ENCODE data around the gene UNC45A. TPM values are rescaled to one million over a fixed set of nuclear protein-coding genes. Genes with fewer than 3 reads are reported as not detected.

Gene UNC45A
- total RNA-seq, 4 donors from 2014 or later: 42.8 to 89.5 (median 65.4) TPM

DNA sequence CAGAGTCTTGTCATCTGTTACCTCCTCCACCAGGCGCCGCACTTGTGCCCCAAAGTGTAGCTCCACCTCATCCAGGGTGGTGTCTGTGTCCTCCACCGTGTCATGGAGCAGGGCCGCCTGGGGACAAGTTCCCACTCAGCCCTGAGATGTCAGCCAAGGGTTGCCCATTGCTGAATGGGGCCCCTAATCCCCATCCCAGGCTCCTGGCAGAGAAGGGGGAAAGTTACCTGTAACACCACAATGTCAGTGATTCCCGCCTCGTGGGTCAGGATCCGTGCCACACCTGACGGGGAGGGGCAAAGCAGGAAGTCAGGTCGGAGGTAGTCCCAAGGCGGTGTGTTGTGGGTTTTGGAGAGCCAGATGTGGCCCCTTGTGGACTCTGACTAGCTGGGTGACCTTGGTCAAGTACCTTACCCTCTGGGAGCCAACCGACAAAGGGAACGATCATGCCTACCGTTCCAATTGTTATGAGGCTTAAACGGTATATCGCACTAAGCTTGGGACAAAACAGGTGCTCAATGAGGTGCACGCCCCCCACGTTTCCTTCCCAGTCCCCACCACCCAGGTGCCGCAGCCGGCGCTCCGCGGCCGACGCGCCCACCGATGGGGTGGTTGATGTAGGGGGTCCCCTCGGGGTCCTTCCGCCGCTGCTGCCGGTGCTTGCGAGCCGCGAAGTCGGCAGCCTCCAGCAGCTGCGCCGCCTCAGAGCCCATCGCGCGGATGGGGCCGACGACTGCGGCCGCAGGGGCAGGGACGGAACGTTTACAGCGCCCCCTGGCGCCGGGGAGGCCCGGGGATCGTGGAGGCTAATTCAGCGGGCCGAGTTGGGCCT lies 3.0 kb upstream of the UNC45A start, which contains the start of gene HDDC3:
TSS of gene HDDC3 (minus strand) at position 722 of the 832 bp plus-strand sequence. CDS start at position 713, 9 bp downstream.
- DNase-seq: peak; percentile 85 to 91
- Histone ChIP-seq H3K27ac (peak within 1 kb of the TSS; percentile 85 to 89), H3K4me3 (peak within 1 kb of the TSS; percentile 72 to 76), H3K9me3 (no peaks in the 10 kb centered on the region), H3K4me1 (peaks cover 0 to 12% of the 10 kb centered on the region in 2 donors), H3K27me3 (no peaks in the 10 kb centered on the region), H3K36me3 (no peaks in the 10 kb centered on the region)
- TF ChIP-seq CTCF (IDR thresholded peaks at IDR 0.05) (peak; percentile 87 to 96 (median 92)), POLR2A (IDR thresholded peaks at IDR 0.05) (peak in 1 of 2 donors; percentile 57)
- intact Hi-C loops (cut with DNase I; ENCODE audit: low total_unique reads): no loop called here

GRCh38 chr15:90932660-90932991 lies 2.5 kb upstream of the UNC45A start:
- H3K27ac ChIP-seq: peak overlapping the region; percentile 85 to 89
- TF ChIP-seq POLR2A (IDR thresholded peaks at IDR 0.05) (no peak), CTCF (IDR thresholded peaks at IDR 0.05) (peak in 1 of 4 experiments; percentile 5)
- intact Hi-C loops (cut with DNase I; ENCODE audit: low total_unique reads): no loop called here
- DNase-seq: no peak
- no peaks in the 10 kb centered on the region for H3K27me3 ChIP-seq
- no peaks in the 10 kb centered on the region for H3K9me3 ChIP-seq
- no peaks in the 10 kb centered on the region for H3K36me3 ChIP-seq
- peaks cover 0 to 12% of the 10 kb centered on the region in 2 donors for H3K4me1 ChIP-seq
- H3K4me3 ChIP-seq: peak overlapping the region; percentile 72 to 76

GRCh38 chr15:90933301-90933700 lies 1.8 kb upstream of the UNC45A start:
- Histone ChIP-seq H3K9me3 (no peaks in the 10 kb centered on the region), H3K4me1 (peaks cover 0 to 17% of the 10 kb centered on the region in 2 donors), H3K27me3 (no peaks in the 10 kb centered on the region), H3K36me3 (no peaks in the 10 kb centered on the region), H3K4me3 (no peak overlapping the region), H3K27ac (no peak overlapping the region)
- no peak for DNase-seq
- intact Hi-C loops (cut with DNase I; ENCODE audit: low total_unique reads): no loop called here
- TF ChIP-seq POLR2A (IDR thresholded peaks at IDR 0.05) (no peak), CTCF (IDR thresholded peaks at IDR 0.05) (no peak)

- Histone ChIP-seq H3K4me3 (peak overlapping the region; percentile 60 to 73), H3K9me3 (no peaks in the 10 kb centered on the region), H3K27ac (peak overlapping the region; percentile 79 to 85), H3K36me3 (no peaks in the 10 kb centered on the region), H3K27me3 (no peaks in the 10 kb centered on the region), H3K4me1 (peaks cover 0 to 17% of the 10 kb centered on the region in 2 donors)
- DNase-seq: peak; percentile 82 to 83
- intact Hi-C loops (cut with DNase I; ENCODE audit: low total_unique reads): no loop called here
- TF ChIP-seq POLR2A (IDR thresholded peaks at IDR 0.05) (no peak), CTCF (IDR thresholded peaks at IDR 0.05) (peak; percentile 77 to 89 (median 84))
Observed at GRCh38 chr15:90934256-90934948, 683 bp upstream of the UNC45A start.

DNA sequence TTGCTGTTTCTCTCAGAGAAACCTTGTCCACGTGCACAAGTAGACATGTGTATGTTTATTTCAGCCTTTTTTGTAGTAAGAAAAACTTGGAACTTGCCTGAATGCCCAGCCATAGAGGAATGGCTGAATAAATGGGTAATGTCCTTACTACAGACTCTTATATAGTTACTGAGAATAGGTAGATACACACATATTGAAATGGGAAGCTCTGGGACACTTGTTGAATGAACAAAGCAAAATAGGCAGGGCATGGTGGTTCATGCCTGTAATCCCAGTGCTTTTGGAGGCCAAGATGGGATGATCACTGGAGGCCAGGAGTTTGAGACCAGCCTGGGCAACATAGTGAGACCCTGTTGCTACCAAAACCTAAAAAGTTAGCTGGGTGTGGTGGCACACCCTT lies 1.7 kb downstream of the UNC45A start:
- Histone ChIP-seq H3K9me3 (no peaks in the 10 kb centered on the region), H3K27me3 (no peaks in the 10 kb centered on the region), H3K4me3 (no peak overlapping the region), H3K36me3 (no peaks in the 10 kb centered on the region), H3K27ac (no peak overlapping the region), H3K4me1 (peaks cover 0 to 8% of the 10 kb centered on the region in 2 donors)
- DNase-seq: no peak
- TF ChIP-seq CTCF (IDR thresholded peaks at IDR 0.05) (no peak), POLR2A (IDR thresholded peaks at IDR 0.05) (no peak)
- intact Hi-C loops (cut with DNase I; ENCODE audit: low total_unique reads): no loop called here
